Measurements from ENCODE around the gene ALPP.
"Not testable (repeated sequence)": the region's sequence is repeated elsewhere in the genome, so short reads cannot be mapped to it uniquely, and the experiment has no call there.

The ALPP gene

DNA sequence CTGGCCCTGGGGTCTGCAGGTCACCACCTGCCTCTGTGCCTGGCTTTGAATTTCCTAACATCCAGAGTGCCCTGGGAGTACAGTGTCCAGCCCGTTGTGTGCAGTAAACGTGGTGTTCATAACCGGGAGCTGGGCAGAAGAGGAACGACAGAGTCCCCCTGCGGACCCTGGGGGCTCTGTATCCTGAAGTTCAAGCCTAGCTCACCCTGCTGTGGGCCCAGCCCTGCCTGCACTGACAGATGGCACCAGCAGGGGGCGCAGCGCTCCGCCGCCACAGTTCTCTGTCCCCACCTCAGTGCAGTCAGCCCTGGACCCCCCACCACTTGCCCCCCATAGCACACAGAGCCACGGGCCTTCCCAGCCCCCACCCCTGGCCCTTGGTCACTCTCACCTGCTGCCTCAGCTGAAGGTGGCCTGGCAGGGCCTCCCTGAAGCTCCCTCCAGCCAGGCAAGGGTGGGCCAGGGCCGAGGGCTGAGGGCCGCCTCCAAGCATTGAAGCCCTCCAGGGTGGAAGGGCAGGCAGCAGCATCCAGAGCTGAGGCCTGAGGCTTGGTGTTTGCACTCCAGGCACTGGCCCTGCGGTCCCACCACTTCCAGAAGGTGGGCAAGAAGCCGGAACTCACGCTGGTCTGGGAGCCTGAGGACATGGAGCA is 43.2 kb upstream of the ALPP start:
- TF ChIP-seq, protein P1, sequence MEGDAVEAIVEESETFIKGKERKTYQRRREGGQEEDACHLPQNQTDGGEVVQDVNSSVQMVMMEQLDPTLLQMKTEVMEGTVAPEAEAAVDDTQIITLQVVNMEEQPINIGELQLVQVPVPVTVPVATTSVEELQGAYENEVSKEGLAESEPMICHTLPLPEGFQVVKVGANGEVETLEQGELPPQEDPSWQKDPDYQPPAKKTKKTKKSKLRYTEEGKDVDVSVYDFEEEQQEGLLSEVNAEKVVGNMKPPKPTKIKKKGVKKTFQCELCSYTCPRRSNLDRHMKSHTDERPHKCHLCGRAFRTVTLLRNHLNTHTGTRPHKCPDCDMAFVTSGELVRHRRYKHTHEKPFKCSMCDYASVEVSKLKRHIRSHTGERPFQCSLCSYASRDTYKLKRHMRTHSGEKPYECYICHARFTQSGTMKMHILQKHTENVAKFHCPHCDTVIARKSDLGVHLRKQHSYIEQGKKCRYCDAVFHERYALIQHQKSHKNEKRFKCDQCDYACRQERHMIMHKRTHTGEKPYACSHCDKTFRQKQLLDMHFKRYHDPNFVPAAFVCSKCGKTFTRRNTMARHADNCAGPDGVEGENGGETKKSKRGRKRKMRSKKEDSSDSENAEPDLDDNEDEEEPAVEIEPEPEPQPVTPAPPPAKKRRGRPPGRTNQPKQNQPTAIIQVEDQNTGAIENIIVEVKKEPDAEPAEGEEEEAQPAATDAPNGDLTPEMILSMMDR (IDR thresholded peaks at IDR 0.05; ENCODE audit: low read depth, low read length): peak; percentile 28
- DNase-seq (ENCODE audit: extremely low read depth, low read depth): not testable (repeated sequence)

DNA sequence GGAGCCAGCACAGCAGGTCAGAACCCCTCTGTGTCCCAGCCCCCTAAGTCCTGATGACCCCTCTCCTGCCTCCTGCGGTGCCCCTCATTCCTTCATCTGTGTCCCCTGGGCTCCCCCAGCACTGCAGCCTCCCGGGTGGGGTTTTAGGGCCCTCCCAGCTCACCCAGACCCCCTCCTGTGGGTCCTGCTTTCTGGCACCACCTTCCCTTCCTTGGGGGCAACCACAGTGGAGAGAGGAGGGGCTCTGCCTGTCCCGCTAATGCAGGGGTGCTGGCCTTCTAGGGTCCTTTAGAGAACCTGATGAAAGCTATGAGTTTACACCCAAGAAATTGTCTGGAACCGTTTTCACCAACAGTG is 42.7 kb upstream of the ALPP start:
- TF ChIP-seq, protein P1 (IDR thresholded peaks at IDR 0.05; ENCODE audit: low read depth, low read length): no peak
- DNase-seq (ENCODE audit: extremely low read depth, low read depth): no peak

DNA sequence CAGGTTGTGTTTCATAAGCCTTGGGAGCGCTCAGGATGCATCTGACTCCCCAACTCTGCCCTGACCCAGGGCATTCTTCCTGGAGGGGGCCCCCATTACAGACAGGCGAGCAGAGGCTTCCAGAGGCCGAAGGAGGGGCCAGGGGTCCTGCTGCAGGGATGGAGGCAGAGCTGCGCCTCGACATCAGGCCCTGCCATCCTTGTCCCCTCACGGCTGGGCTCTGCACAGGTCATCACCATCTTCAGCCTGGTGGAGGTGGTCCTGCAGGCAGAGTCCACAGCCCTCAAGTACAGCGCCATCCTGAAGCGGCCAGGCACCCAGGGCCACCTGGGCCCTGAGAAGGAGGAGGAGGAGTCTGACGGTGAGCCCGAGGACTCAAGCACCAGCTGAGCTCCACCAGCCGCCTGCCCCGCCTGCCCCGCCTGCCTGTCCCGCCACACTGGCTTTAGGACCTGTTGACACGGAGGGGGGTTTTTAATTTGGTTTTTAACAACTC is 42.3 kb upstream of the ALPP start:
- TF ChIP-seq, protein P1 (IDR thresholded peaks at IDR 0.05; ENCODE audit: low read depth, low read length): no peak
- no peak for DNase-seq (ENCODE audit: extremely low read depth, low read depth)

DNA sequence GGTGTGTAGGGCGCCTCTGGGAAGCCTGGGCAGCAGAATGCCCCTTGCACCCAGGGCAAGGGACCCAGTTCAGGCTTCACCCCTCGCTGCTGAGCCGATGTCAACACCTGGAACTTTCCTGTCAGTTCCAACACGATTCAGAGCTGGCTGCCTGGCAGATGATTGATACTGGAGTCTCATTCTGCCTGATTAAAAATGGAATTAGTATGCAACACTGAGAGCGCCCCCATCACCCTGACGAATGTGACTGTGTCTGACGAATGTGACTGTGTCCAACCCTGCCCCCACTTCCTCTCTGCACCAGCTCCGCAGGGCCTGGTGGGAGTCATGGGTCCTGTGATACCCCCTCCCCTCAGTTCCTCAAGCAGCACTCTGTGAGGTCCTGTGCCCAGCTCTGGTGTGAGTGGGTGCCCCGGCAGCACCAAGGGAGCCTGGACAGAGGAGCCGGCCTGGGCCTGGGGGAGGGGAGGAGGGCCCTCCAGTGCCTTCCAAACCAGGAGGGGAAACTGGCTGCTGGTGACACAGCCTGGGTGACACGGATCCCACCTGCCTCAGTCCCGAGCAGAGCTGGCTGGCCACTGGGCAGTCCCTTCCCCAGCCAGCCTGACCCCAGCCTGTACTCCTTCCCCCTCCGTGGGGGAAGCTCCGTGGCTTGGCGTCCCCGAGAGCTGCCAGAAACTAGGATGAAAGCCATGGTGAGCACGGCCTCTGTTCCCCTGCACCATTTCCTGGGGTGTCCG is 41.4 kb upstream of the ALPP start:
- no peak for DNase-seq (ENCODE audit: extremely low read depth, low read depth)
- TF ChIP-seq, protein P1 (IDR thresholded peaks at IDR 0.05; ENCODE audit: low read depth, low read length): no peak

DNA sequence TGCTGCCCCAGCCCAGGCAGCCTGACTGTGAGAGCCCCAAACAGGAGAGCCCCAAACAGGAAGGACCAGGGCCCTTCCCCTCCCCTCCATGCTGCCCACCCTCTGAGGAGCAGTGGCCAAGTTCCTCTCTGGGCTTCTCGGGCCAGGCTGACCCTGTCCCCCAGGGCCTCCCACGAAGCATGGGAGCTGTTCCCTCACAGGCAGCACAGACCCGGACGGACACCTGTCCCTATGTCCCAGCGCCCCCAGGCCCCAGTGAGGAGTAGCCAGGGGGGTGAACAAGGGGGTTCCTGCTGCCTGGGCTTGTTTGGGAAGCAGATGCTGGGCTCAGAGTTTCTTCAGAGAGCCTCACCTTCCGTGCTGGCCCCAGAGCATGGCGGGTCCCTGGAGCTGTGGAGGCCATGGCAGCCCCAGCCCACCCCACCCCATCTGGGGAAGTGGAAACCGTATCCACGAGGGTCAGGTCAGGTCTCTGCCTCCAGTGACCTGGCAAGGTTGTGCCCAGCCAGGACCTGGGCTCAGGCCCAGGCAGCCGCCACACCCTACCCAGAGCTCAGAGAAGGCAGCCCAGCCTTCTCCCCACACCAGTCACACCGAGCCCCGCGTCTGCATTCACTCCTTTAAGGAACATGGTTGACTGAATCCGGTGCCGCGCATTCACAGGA is 40.3 kb upstream of the ALPP start:
- DNase-seq (ENCODE audit: extremely low read depth, low read depth): not testable (repeated sequence)

DNA sequence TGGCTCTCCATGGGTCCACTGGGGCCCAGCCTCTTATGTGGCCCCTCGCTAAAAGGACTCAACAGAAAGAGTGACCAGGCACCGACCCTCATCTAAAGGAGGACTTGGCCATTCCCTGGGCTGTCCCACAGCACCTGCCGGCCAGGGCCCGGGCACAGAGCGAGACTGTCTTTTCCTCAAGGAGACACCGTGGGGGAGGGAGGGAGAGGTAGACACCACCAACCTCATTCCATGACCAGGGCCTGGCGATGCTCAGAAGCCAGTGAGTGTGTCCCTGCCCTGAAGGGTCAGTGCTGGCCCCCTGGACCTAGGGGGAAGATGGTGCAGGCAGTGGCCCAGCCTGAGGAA is 39.8 kb upstream of the ALPP start:
- DNase-seq (ENCODE audit: extremely low read depth, low read depth): no peak
- TF ChIP-seq, protein P1 (IDR thresholded peaks at IDR 0.05; ENCODE audit: low read depth, low read length): no peak

DNA sequence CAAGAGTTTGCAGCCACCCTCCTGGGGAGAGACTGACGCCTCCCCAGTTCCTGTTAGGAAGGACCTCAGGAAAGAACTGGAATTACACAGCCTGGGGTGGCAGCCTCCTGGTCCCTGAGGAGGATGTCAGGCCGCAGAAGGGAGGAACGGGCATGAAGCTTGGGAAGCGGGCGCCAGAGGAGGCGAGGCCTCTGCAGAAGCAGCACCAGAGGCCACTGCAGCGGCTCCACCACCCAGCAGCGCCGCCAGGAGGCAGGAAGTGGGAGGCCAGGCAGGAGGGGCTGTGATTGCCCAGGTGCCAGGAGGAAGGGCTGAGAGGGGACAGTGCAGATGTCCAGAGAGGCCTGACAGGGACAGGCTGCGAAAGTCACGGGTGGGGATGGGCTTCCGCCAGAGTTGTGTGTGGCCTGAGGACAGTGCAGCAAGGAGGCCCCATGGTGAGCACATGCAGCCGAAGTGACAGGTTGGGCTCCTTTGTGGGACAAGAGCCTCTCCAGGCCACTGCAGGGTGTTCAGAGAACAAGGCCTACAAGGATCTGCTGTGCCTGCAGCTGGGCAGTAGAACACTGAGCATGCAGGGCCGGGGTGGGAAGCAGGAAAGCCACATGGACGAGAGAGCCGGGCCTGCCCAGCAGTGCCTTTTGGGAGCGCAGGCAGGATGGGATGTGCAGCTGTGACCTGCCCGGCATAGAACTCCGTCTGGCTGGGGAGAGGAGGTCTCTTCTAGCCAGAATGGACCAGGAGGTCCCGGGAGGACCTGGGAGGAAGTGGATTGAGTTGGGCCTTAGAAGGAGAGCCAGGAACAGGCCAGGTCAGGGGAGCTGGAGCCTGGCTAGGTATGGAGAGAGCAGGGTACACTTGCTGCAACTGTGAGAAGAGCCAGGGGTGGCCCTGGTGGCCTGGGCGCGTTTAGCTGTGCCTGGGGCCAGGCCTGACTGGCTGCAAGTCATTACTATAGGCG is 39.1 kb upstream of the ALPP start:
- TF ChIP-seq, protein P1 (IDR thresholded peaks at IDR 0.05; ENCODE audit: low read depth, low read length): no peak
- no peak for DNase-seq (ENCODE audit: extremely low read depth, low read depth)

Data from AG09319 (cell line).